MM.1S (cell line): ENCODE results near the gene LGALS9.

Experiments used
- CTCF ChIP-seq: fragments of 300-600 bp; sonication (generic); IDR thresholded peaks from 2 replicates; pipeline ENCODE4 v1.5.1; 2016; ENCODE audit warnings: antibody characterized with exemption, low read length, mixed read lengths
- EZH2 ChIP-seq: fragments of 300-600 bp; sonication (generic); optimal IDR thresholded peaks from 2 replicates; pipeline ENCODE3; 2017; ENCODE audit warnings: low read depth, mild to moderate bottlenecking, antibody characterized with exemption, low read length, mixed read lengths
- EZH2phosphoT487 ChIP-seq: fragments of 300-600 bp; sonication (generic); IDR thresholded peaks from 2 replicates; pipeline ENCODE4 v1.6.1; 2018; ENCODE audit warnings: antibody characterized with exemption, low read length

DNA sequence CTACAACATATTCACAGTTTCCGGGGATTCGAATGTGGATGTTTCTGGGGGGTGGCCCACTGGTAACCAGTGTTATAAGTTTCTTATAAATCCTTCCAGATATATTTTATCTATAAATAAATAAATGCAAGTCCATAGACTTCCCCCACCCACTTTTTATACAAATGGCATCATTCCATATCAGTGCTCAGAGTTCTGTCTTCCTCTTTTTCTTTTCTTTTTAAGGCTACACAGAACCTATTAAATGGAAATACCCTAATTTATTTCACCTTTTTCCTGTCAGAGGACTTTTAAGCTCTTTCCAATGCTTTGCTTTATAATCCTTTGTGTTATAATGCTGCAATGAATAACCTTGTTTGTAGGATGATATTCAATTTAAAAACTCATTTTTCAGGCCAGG, 3.8 kb downstream of the LGALS9 start:
- TF ChIP-seq CTCF = no peak
- TF ChIP-seq EZH2 = no peak
- no peak for TF ChIP-seq EZH2phosphoT487
